Stimulated activated naive CD8-positive, alpha-beta T cell treated with anti-CD3 and anti-CD28 coated beads, Interleukin-15, Interleukin-2, amounts not matched to agents 100 U/mL and 50 U/mL, for 24 hours (primary cell): ENCODE measurements around the gene SMG7.
A peak's percentile ranks its signal among the peaks of the same experiment; 100 is the strongest.

ENCODE experiments used
- ATAC-seq: fragments of 150-1000 bp; cut with Tn5 transposase; one replicate; pipeline ENCODE4 v1.10.0; 2021
- DNase-seq: peaks from one replicate; pipeline ENCODE4 v3.0.0; 2021

Gene SMG7

GRCh38 chr1:183592733-183593132 lies 120.4 kb downstream of the SMG7 start:
- no peak for DNase-seq
- ATAC-seq, result no peak

- DNase-seq (no peak), ATAC-seq (peak; percentile 8)
These were observed 121.1 kb downstream of the SMG7 start for GRCh38 chr1:183593356-183593755.

GRCh38 chr1:183595537-183595936 lies 123.2 kb downstream of the SMG7 start:
- DNase-seq (no peak), ATAC-seq (no peak)

- ATAC-seq, result no peak
These were observed 124.2 kb downstream of the SMG7 start for GRCh38 chr1:183596500-183596899.

GRCh38 chr1:183597656-183598347 lies 125.5 kb downstream of the SMG7 start:
- DNase-seq (no peak), ATAC-seq (no peak)

More at GRCh38 chr1:183596500-183596899, 124.2 kb downstream of the SMG7 start:
- DNase-seq, result no peak

GRCh38 chr1:183598386-183598785 lies 126.1 kb downstream of the SMG7 start:
- ATAC-seq (peak; percentile 49), DNase-seq (no peak)

GRCh38 chr1:183600136-183600535 lies 127.8 kb downstream of the SMG7 start:
- DNase-seq, result no peak
- ATAC-seq, result no peak

- no peak for DNase-seq
- no peak for ATAC-seq
These were observed 128.3 kb downstream of the SMG7 start for GRCh38 chr1:183600634-183601033.

GRCh38 chr1:183602510-183602909 lies 130.2 kb downstream of the SMG7 start:
- ATAC-seq, result no peak
- no peak for DNase-seq
